GM19043 (cell line): ENCODE results near the gene TRMT10C.
A peak's percentile ranks its signal among the peaks of the same experiment; 100 is the strongest.
"Not testable (repeated sequence)": the region's sequence is repeated elsewhere in the genome, so short reads cannot be mapped to it uniquely, and the experiment has no call there.

Experiments
- ATAC-seq: cut with Tn5 transposase; IDR thresholded peaks from one replicate; pipeline ENCODE4 v1.9.1; 2021; ENCODE audit warnings: low read depth; ENCODE audit not compliant: unreplicated experiment

Gene TRMT10C

GRCh38 chr3:101561630-101562328, at the start of gene TRMT10C:
TSS of gene TRMT10C (plus strand) at chr3:101561868. CDS start at chr3:101564782, 2,914 bp downstream.
- peak; percentile 99 for ATAC-seq

GRCh38 chr3:101512396-101512645, 49.3 kb upstream of the TRMT10C start:
- peak; percentile 29 for ATAC-seq

GRCh38 chr3:101512646-101513418, 48.8 kb upstream of the TRMT10C start, which contains the start of gene SENP7:
TSS of gene SENP7 (minus strand) at chr3:101513212. CDS start at chr3:101513130, 82 bp downstream.
- peak; percentile 56 for ATAC-seq

- ATAC-seq, result peak; percentile 18
Measured at GRCh38 chr3:101513419-101513986, 48.2 kb upstream of the TRMT10C start.

GRCh38 chr3:101518421-101518871, 43.2 kb upstream of the TRMT10C start:
- peak; percentile 97 for ATAC-seq

GRCh38 chr3:101519685-101520365, 41.8 kb upstream of the TRMT10C start:
- no peak for ATAC-seq

- ATAC-seq, result no peak
Measured at GRCh38 chr3:101521211-101521701, 40.4 kb upstream of the TRMT10C start.

- no peak for ATAC-seq
Measured at GRCh38 chr3:101527441-101527840, 34.2 kb upstream of the TRMT10C start.

GRCh38 chr3:101527906-101528305, 33.8 kb upstream of the TRMT10C start:
- ATAC-seq, result no peak

- ATAC-seq, result no peak
Measured at GRCh38 chr3:101529816-101530685, 31.6 kb upstream of the TRMT10C start.

- ATAC-seq, result no peak
Measured at GRCh38 chr3:101530686-101531047, 31.0 kb upstream of the TRMT10C start.

GRCh38 chr3:101531473-101532086, 30.1 kb upstream of the TRMT10C start:
- no peak for ATAC-seq

- no peak for ATAC-seq
Measured at GRCh38 chr3:101532783-101533602, 28.7 kb upstream of the TRMT10C start.

- no peak for ATAC-seq
Measured at GRCh38 chr3:101533603-101533968, 28.1 kb upstream of the TRMT10C start.

- no peak for ATAC-seq
Measured at GRCh38 chr3:101535221-101535620, 26.4 kb upstream of the TRMT10C start.

GRCh38 chr3:101536266-101536665, 25.4 kb upstream of the TRMT10C start:
- ATAC-seq, result no peak

- ATAC-seq, result not testable (repeated sequence)
Measured at GRCh38 chr3:101536955-101537354, 24.7 kb upstream of the TRMT10C start.

GRCh38 chr3:101542957-101543356, 18.7 kb upstream of the TRMT10C start:
- no peak for ATAC-seq
